Activated B cell treated with CpG ODN at 0.5 μM for 24 hours (primary cell): Measurements from ENCODE around the gene PRRC2C. TPM values are rescaled to one million over a fixed set of nuclear protein-coding genes. Genes with fewer than 3 reads are reported as not detected.
"Not testable (repeated sequence)": the region's sequence is repeated elsewhere in the genome, so short reads cannot be mapped to it uniquely, and the experiment has no call there.

Experiments used
- ATAC-seq: fragments of 200-7000 bp; cut with Tn5 transposase; one replicate; pipeline ENCODE4 v1.10.0; 2021; ENCODE audit warnings: low read depth, mild to moderate bottlenecking, moderate library complexity
- CTCF ChIA-PET: fragments of 350-600 bp; sonication (Branson Sonifier 250); formaldehyde crosslinking; loops from one replicate; lab custom pipeline; 2021; ENCODE audit warnings: antibody characterized with exemption; lab: Charles Lee
- POLR2A ChIA-PET: fragments of 350-600 bp; sonication (Branson Sonifier 250); formaldehyde crosslinking; loops from one replicate; lab custom pipeline; 2021; ENCODE audit warnings: antibody characterized with exemption; lab: Charles Lee
- DNase-seq: peaks from one replicate; pipeline ENCODE4 v3.0.0; 2022
- H3K27ac Mint-ChIP-seq: one replicate; pipeline ENCODE4 v1.8.0; 2020; ENCODE audit warnings: mixed read lengths
- H3K27me3 Mint-ChIP-seq: one replicate; pipeline ENCODE4 v1.8.0; 2021; ENCODE audit warnings: mixed read lengths
- H3K36me3 Mint-ChIP-seq: one replicate; pipeline ENCODE4 v1.8.0; 2021; ENCODE audit warnings: low read depth, mixed read lengths
- H3K4me1 Mint-ChIP-seq: one replicate; pipeline ENCODE4 v1.8.0; 2021; ENCODE audit warnings: mixed read lengths
- H3K4me3 Mint-ChIP-seq: one replicate; pipeline ENCODE4 v1.8.0; 2020; ENCODE audit warnings: mild to moderate bottlenecking, mixed read lengths
- H3K9me3 Mint-ChIP-seq: one replicate; pipeline ENCODE4 v1.8.0; 2020; ENCODE audit warnings: mixed read lengths
- intact Hi-C: fragments of 100-400 bp; cut with micrococcal nuclease; formaldehyde crosslinking; loops from one replicate; pipeline ENCODE4 v1.15.1; 2024
- total RNA-seq: library from RNA; stranded (reverse); gene quantifications from 2 replicates; pipeline ENCODE4 v1.2.3, GENCODE V29; 2022
- TF ChIP-seq, protein P1 (sequence below): fragments of 200-600 bp; IDR thresholded peaks from one replicate; pipeline ENCODE4 v1.8.0; 2022; ENCODE audit warnings: antibody characterized with exemption, mild to moderate bottlenecking

PRRC2C gene
- total RNA-seq, 1 donor from 2014 or later: 272 TPM

GRCh38 chr1:171532520-171532919 lies 47.2 kb downstream of the PRRC2C start:
- H3K4me1 Mint-ChIP-seq: no peaks in the 10 kb centered on the region
- DNase-seq (no peak), ATAC-seq (no peak)
- peaks cover 84% of the 10 kb centered on the region for H3K36me3 Mint-ChIP-seq
- intact Hi-C loops: no loop called here
- no peak overlapping the region for H3K4me3 Mint-ChIP-seq
- ChIA-PET CTCF (interaction anchor here (1.5 kb wide), 1 partner anchor 48 kb away, joined by 4 read pairs; no protein-coding TSS in a partner anchor), POLR2A (no interaction called here)
- H3K27ac Mint-ChIP-seq: no peak overlapping the region
- TF ChIP-seq, protein P1, sequence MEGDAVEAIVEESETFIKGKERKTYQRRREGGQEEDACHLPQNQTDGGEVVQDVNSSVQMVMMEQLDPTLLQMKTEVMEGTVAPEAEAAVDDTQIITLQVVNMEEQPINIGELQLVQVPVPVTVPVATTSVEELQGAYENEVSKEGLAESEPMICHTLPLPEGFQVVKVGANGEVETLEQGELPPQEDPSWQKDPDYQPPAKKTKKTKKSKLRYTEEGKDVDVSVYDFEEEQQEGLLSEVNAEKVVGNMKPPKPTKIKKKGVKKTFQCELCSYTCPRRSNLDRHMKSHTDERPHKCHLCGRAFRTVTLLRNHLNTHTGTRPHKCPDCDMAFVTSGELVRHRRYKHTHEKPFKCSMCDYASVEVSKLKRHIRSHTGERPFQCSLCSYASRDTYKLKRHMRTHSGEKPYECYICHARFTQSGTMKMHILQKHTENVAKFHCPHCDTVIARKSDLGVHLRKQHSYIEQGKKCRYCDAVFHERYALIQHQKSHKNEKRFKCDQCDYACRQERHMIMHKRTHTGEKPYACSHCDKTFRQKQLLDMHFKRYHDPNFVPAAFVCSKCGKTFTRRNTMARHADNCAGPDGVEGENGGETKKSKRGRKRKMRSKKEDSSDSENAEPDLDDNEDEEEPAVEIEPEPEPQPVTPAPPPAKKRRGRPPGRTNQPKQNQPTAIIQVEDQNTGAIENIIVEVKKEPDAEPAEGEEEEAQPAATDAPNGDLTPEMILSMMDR: no peak
- H3K9me3 Mint-ChIP-seq: no peaks in the 10 kb centered on the region
- no peaks in the 10 kb centered on the region for H3K27me3 Mint-ChIP-seq

GRCh38 chr1:171545523-171545922 lies 60.2 kb downstream of the PRRC2C start:
- Mint-ChIP-seq H3K4me1 (no peaks in the 10 kb centered on the region), H3K9me3 (peaks cover 3% of the 10 kb centered on the region), H3K4me3 (no peak overlapping the region), H3K27me3 (no peaks in the 10 kb centered on the region), H3K36me3 (peaks cover 79% of the 10 kb centered on the region), H3K27ac (no peak overlapping the region)
- ATAC-seq: no peak
- intact Hi-C loops: no loop called here
- TF ChIP-seq, protein P1: no peak
- ChIA-PET CTCF (no interaction called here), POLR2A (no interaction called here)
- no peak for DNase-seq

GRCh38 chr1:171550050-171550449 lies 64.7 kb downstream of the PRRC2C start:
- peaks cover 5% of the 10 kb centered on the region for H3K4me1 Mint-ChIP-seq
- intact Hi-C loops: no loop called here
- no peak for DNase-seq
- H3K36me3 Mint-ChIP-seq: peaks cover 86% of the 10 kb centered on the region
- H3K27ac Mint-ChIP-seq: no peak overlapping the region
- H3K4me3 Mint-ChIP-seq: no peak overlapping the region
- TF ChIP-seq, protein P1: no peak
- H3K9me3 Mint-ChIP-seq: peaks cover 3% of the 10 kb centered on the region
- no peak for ATAC-seq
- CTCF ChIA-PET: no interaction called here
- H3K27me3 Mint-ChIP-seq: no peaks in the 10 kb centered on the region
- POLR2A ChIA-PET: no interaction called here

- H3K27me3 Mint-ChIP-seq, H3K4me3 Mint-ChIP-seq, ATAC-seq, DNase-seq, intact Hi-C loops, H3K4me1 Mint-ChIP-seq, H3K9me3 Mint-ChIP-seq, H3K27ac Mint-ChIP-seq, CTCF ChIA-PET, POLR2A ChIA-PET: not testable (repeated sequence)
- peaks cover 88% of the 10 kb centered on the region for H3K36me3 Mint-ChIP-seq
These were observed 65.3 kb downstream of the PRRC2C start for GRCh38 chr1:171550598-171551100.

DNA sequence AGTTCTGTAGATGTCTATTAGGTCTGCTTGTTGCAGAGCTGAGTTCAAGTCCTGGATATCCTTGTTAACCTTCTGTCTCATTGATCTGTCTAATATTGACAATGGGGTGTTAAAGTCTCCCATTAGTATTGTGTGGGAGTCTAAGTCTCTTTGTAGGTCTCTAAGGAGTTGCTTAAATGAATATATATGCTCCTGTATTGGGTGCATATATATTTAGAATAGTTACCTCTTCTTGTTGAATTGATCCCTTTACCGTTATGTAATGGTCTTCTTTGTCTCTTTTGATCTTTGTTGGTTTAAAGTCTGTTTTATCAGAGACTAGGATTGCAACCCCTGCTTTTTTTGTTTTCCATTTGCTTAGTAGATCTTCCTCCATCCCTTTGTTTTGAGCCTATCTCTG lies 68.6 kb downstream of the PRRC2C start:
- CTCF ChIA-PET, H3K27me3 Mint-ChIP-seq, H3K4me3 Mint-ChIP-seq, H3K9me3 Mint-ChIP-seq, POLR2A ChIA-PET, ATAC-seq, H3K4me1 Mint-ChIP-seq, intact Hi-C loops, DNase-seq, H3K27ac Mint-ChIP-seq: not testable (repeated sequence)
- H3K36me3 Mint-ChIP-seq: peaks cover 98% of the 10 kb centered on the region

DNA sequence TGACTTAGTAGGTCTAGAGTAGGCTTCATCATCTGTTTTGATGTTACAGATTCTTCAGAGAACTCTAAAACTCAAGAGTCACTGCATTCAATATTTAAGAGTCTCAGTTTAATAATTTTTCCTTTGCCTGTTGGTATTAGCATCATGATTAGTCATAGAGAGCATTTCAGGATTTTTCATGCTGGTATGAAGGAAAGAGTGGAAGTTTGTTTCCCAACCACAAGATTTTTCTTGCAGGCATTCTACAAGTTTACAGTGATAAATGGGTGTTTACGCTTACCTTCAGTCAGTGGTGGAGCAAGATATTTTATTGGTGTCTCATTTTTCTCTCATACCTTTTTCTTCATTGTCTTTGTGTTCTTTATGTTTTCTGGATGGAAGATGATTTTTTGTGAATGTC lies 78.3 kb downstream of the PRRC2C start:
- Mint-ChIP-seq H3K36me3 (peaks cover 41% of the 10 kb centered on the region), H3K27me3 (no peaks in the 10 kb centered on the region), H3K27ac (no peak overlapping the region), H3K9me3 (no peaks in the 10 kb centered on the region), H3K4me3 (no peak overlapping the region), H3K4me1 (no peaks in the 10 kb centered on the region)
- TF ChIP-seq, protein P1: no peak
- DNase-seq (no peak), ATAC-seq (no peak)
- ChIA-PET POLR2A (no interaction called here), CTCF (no interaction called here)
- intact Hi-C loops: no loop called here
